ENCODE measurements around the gene DENND4C.

DENND4C gene

DNA sequence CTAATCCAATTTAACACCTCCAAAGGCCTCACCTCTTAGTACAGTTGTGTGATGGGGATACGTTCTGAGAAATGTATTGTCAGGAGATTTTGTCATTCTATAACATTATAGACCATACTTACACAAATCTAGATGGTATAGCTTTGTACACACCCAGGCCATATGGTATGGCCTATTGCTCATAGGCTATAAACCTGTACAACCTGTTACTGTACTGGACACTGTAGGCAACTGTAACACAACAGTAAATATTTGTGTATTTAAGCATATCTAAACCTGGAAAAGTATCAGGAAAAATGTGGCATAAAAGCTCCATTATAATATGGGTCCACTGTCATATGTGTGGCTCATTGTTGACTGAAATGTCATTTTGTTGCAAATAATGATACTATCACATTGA, 190.4 kb downstream of the DENND4C start:
- DNase-seq = no peak
